Measurements from ENCODE around the gene MAPKAPK3.

MAPKAPK3 gene

GRCh38 chr3:50615190-50615589 is 1.8 kb upstream of the MAPKAPK3 start:
- no peak for DNase-seq (ENCODE audit: low read depth)
- TF ChIP-seq CTCF (IDR thresholded peaks at IDR 0.05; ENCODE audit: low read depth, low read length, missing control alignments): no peak
- H3K4me3 ChIP-seq (ENCODE audit: low read depth, low read length): no peak overlapping the region

DNA sequence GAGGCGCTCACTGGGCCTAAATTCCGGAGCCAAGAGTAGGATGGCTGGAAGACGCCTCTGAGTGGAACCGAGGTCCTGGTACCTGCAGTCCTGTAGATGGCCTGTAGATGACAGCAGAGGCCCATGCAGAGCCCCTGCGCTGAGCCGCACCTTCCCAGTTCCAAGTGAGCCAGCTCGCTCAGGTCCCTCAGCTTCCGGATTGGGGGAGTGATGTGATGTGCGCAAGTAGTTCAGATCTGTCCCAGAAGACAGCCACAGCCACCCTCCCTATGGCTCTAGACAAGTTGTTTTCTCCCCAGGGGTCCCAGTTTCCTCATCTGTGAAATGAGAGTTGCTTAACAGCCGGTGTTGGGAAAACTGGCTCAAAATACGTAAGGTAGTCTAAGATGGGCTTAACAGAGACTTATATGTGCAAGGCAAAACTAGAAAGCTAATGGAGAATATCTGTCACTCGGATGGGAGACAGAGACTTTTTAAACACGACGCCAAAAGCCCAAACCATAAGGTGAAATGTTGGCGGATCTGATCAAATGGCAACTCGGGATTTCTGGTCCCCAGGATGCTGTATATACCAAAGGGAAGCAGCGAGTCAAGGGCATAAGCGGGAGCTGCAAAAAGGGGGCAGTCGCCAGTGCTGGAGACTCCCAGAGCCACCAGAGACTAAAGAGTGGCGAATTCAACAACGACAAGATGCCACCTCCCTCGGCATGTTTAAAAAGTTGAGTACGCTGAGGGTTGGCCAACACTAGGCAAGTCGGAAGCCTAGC is 765 bp upstream of the MAPKAPK3 start:
- peak; percentile 60 for DNase-seq (ENCODE audit: low read depth)
- peak overlapping the region; percentile 68 for H3K4me3 ChIP-seq (ENCODE audit: low read depth, low read length)

DNA sequence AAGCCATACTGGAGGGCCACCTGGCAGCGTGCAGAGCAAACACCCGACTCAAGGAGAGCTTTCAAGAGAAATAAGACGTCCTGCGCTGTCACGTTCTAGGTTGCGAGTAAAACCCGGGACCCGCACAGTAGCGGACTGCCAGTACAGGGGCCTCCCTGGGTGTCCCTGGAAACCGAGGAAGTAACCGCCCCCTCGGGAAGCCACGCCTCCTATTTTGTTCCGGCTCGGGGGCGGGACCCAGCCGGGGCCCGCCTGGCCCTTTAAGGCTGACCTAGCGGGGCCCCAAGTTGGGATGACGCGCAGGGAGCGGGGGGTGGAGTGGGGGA is 218 bp upstream of the MAPKAPK3 start:
- peak overlapping the region; percentile 68 for H3K4me3 ChIP-seq (ENCODE audit: low read depth, low read length)
- DNase-seq (ENCODE audit: low read depth): peak; percentile 67
- no peak for TF ChIP-seq CTCF (IDR thresholded peaks at IDR 0.05; ENCODE audit: low read depth, low read length, missing control alignments)

More for the DNA sequence above, 765 bp upstream of the MAPKAPK3 start:
- TF ChIP-seq CTCF (IDR thresholded peaks at IDR 0.05; ENCODE audit: low read depth, low read length, missing control alignments): peak; percentile 100

DNA sequence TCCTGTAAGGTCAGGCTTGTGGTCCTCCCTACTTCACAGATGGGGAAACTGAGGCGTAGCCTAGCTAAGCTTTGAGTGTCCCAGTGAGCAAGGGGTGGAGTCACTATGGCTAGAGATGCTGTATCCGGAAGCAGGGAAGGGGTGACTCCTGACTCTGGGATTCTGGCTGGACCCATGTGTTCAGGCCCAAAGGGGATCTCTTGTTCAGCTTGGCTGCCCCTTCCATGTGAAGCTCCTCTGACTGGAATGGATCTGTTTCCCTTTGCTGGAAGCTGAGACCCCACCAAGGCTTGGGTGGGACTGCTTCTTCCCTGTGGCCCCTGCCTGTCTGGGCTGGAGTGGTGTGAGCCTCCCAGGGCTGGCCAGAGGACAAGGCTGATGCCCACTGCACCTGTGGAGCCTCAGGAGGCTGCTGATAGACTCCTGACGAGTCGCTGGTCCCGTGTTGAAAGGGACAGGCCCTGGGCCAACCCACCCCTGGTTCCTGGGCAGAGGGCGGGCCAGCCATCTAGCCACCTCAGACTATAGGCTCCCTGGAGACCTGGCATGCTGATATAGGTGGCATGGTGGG is 1.0 kb downstream of the MAPKAPK3 start:
- no peak for DNase-seq (ENCODE audit: low read depth)
- no peak for TF ChIP-seq CTCF (IDR thresholded peaks at IDR 0.05; ENCODE audit: low read depth, low read length, missing control alignments)
- H3K4me3 ChIP-seq (ENCODE audit: low read depth, low read length): peak overlapping the region; percentile 68

DNA sequence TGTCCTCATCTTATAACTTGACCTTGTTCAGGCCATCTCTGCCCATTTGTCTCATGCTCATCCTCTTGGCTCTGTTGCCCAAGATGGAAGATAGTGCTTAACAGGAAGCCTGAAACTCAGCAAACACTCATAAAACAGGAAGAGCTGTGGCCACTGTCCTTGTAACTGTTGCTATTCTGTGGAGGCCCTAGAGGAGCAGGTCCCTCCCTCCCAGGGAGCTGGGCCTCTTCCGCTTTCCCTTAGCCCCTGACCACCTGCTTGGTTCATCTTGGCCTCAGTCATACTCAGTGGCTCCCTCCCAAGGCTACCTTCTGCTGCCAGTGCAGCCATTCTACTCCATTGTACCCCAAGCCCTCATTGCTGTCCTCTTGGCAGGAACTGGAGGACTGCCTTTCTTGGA is 3.5 kb downstream of the MAPKAPK3 start:
- DNase-seq (ENCODE audit: low read depth): no peak
- H3K4me3 ChIP-seq (ENCODE audit: low read depth, low read length): no peak overlapping the region
- TF ChIP-seq CTCF (IDR thresholded peaks at IDR 0.05; ENCODE audit: low read depth, low read length, missing control alignments): no peak

DNA sequence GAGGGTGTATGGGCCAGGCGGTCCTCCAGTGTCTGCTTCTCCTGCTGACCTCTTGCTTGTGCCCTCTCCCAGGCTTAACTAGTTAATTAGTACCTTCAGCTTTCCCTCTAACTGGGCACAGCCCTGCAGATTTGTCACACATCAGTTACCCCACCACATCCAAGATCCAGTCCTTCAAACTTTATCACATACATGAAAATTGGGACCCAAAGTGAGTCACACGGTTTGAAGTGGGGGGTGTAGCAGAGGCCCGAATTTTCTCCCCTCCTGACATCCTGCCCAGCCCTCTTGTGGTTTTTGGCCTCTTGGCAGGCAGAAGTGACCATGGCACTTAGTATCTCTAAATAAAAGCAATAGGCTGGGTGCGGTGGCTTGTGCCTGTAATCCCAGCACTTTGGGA is 3.9 kb downstream of the MAPKAPK3 start:
- TF ChIP-seq CTCF (IDR thresholded peaks at IDR 0.05; ENCODE audit: low read depth, low read length, missing control alignments): no peak
- DNase-seq (ENCODE audit: low read depth): no peak
- no peak overlapping the region for H3K4me3 ChIP-seq (ENCODE audit: low read depth, low read length)

DNA sequence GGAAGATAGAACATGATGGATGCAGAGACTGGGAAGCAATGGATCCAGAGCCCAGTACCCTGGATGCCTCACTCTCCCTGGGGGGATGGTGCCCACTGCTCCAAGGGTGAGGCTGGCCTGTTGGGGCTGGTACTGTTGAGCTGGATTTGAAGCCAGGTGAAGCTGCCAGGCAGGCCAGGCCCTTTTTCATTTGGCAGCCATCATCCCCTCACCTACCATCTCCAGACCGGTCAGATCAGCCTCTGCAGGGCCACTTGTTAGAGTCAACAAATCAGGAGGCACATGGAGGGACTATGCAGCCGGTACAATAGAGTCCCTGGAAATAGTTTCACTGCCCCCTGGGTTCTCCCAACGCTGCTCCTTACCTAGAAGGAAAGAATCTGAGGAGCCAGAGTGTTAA is 5.9 kb downstream of the MAPKAPK3 start:
- DNase-seq (ENCODE audit: low read depth): no peak
- H3K4me3 ChIP-seq (ENCODE audit: low read depth, low read length): no peak overlapping the region
- TF ChIP-seq CTCF (IDR thresholded peaks at IDR 0.05; ENCODE audit: low read depth, low read length, missing control alignments): no peak
